Esophagus squamous epithelium (tissue), 4 donors: ENCODE measurements around the gene CERS1.

Experiments used
- CTCF ChIP-seq, 6 experiments: fragments of 450-650 bp in 4 of 6; fragments of 200-600 bp in 2 of 6; sonication (generic) in 2 of 6; IDR thresholded peaks; one replicate each; pipeline ENCODE4 v1.5.1; 2016 to 2019; ENCODE audit warnings: antibody characterized with exemption in 6 of 6, mild to moderate bottlenecking in 4 of 6, moderate library complexity in 4 of 6
- POLR2A ChIP-seq, 4 donors: fragments of 450-650 bp; IDR thresholded peaks; one replicate each; pipeline ENCODE4 v1.6.1; 2017; ENCODE audit warnings: antibody characterized with exemption in 4 of 4, mild to moderate bottlenecking in 4 of 4, moderate library complexity in 3 of 4

GRCh38 chr19:18844806-18845329 lies 51.1 kb downstream of the CERS1 start:
- TF ChIP-seq POLR2A (IDR thresholded peaks at IDR 0.05) (no peak), CTCF (IDR thresholded peaks at IDR 0.05) (no peak)
